ENCODE data around the gene COX15.
"Not testable (repeated sequence)": the region's sequence is repeated elsewhere in the genome, so short reads cannot be mapped to it uniquely, and the experiment has no call there.

The COX15 gene

DNA sequence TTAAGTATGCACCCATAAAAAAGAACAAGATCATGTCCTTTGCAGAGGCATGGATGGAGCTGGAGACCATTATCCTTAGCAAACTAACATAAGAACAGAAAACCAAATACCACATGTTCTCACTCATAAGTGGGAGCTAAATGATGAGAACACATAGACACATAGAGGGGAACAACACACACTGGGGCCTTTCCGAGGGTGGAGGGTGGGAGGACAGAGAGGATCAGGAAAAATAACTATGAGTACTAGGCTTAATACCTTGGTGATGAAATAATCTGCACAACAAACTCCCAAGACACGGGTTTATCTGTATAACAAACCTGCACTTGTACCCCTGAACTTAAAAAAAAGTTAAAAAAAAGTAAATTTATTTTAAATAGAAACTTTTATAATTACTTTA lies 14.2 kb upstream of the COX15 start:
- not testable (repeated sequence) for H4K5ac ChIP-seq (ENCODE audit: low read length); H3K79me1 ChIP-seq (ENCODE audit: low read length); H3K4ac ChIP-seq (ENCODE audit: low read depth, low read length); H2BK15ac ChIP-seq (replicated peaks; ENCODE audit: low read depth); H3K56ac ChIP-seq (ENCODE audit: low read length); H3K79me2 ChIP-seq (ENCODE audit: control insufficient read depth, insufficient read depth, low read length); H3K4me1 ChIP-seq (ENCODE audit: control insufficient read depth, low read depth, low read length); H2BK120ac ChIP-seq (ENCODE audit: low read depth, low read length); H3K36me3 ChIP-seq (ENCODE audit: control insufficient read depth, insufficient read depth, low read length); H2AK5ac ChIP-seq (ENCODE audit: low read length); H3K23ac ChIP-seq (ENCODE audit: low read length); H3K4me3 ChIP-seq (ENCODE audit: low read length); H3K27me3 ChIP-seq (ENCODE audit: insufficient read depth, low read length, poor library complexity); H4K8ac ChIP-seq (ENCODE audit: low read depth, low read length); DNase-seq; H3K18ac ChIP-seq (ENCODE audit: low read length); H3K4me2 ChIP-seq (ENCODE audit: low read length); H2BK5ac ChIP-seq (ENCODE audit: low read length); H3K9ac ChIP-seq (ENCODE audit: low read length); H3K27ac ChIP-seq (ENCODE audit: low read depth, low read length)
- no CpG with 5 or more reads among the region's 2 CpGs for WGBS (ENCODE audit: extremely low coverage, insufficient coverage, low lambda C conversion rate)

DNA sequence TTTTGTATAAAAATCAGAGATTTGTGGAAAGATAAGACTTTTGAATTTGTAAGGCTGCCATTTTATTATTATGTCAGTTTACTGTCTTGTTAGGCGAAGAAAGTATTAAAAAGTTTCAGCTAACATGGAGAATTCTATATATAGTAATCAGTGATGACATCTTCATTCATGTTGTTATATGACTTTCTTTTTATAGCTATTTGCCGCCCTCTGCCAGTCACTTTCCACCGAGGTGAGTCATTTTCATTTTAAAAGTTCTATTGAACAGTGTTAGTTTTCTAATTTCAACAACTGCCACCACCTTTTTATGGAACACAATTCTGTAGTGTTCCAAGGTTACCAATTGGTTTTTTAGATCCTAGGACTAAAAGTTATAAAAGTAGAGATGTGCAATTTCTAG lies 11.9 kb upstream of the COX15 start:
- Histone ChIP-seq H3K4me1 (ENCODE audit: control insufficient read depth, low read depth, low read length) (no peaks in the 10 kb centered on the region), H3K27me3 (ENCODE audit: insufficient read depth, low read length, poor library complexity) (no peaks in the 10 kb centered on the region)

DNA sequence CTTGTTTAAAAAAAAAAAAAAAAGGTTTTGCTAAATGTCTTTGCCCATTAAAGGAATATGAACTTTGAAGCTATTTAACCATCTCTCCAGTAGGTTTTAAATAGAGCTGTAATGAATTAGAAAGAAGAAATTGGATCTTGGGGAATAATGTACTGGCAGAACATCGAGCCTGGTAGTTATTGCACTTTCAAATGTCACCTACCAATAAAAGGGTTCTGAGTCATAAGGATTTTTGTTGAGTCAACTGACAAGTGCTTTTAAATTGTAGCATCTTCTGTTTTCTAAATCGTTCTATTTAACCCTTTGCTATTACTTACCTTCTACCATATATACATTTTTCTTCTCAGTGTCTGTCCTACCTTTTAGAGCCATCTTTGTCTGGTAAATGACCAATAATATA lies 10.8 kb upstream of the COX15 start:
- no peak for DNase-seq
- H3K23ac ChIP-seq (ENCODE audit: low read length): no peak overlapping the region
- H3K56ac ChIP-seq (ENCODE audit: low read length): no peak overlapping the region
- H2AK5ac ChIP-seq (ENCODE audit: low read length): no peak overlapping the region
- no peaks in the 10 kb centered on the region for H3K4me1 ChIP-seq (ENCODE audit: control insufficient read depth, low read depth, low read length)
- no peak overlapping the region for H3K4me2 ChIP-seq (ENCODE audit: low read length)
- peaks cover 4% of the 10 kb centered on the region for H3K36me3 ChIP-seq (ENCODE audit: control insufficient read depth, insufficient read depth, low read length)
- no peak overlapping the region for H2BK15ac ChIP-seq (replicated peaks; ENCODE audit: low read depth)
- H2BK120ac ChIP-seq (ENCODE audit: low read depth, low read length): no peak overlapping the region
- H4K8ac ChIP-seq (ENCODE audit: low read depth, low read length): no peak overlapping the region
- H2BK5ac ChIP-seq (ENCODE audit: low read length): no peak overlapping the region
- H3K79me1 ChIP-seq (ENCODE audit: low read length): peaks cover 1% of the 10 kb centered on the region
- H3K27ac ChIP-seq (ENCODE audit: low read depth, low read length): no peak overlapping the region
- no peak overlapping the region for H3K4ac ChIP-seq (ENCODE audit: low read depth, low read length)
- no peak overlapping the region for H3K4me3 ChIP-seq (ENCODE audit: low read length)
- H4K5ac ChIP-seq (ENCODE audit: low read length): no peak overlapping the region
- no peaks in the 10 kb centered on the region for H3K79me2 ChIP-seq (ENCODE audit: control insufficient read depth, insufficient read depth, low read length)
- no CpG with 5 or more reads among the region's 2 CpGs for whole genome bisulfite sequencing (ENCODE audit: extremely low coverage, insufficient coverage, low lambda C conversion rate)
- no peaks in the 10 kb centered on the region for H3K27me3 ChIP-seq (ENCODE audit: insufficient read depth, low read length, poor library complexity)
- H3K9ac ChIP-seq (ENCODE audit: low read length): no peak overlapping the region
- H3K18ac ChIP-seq (ENCODE audit: low read length): no peak overlapping the region

More for the DNA sequence above, 11.9 kb upstream of the COX15 start:
- no peak overlapping the region for H3K56ac ChIP-seq (ENCODE audit: low read length)
- WGBS (ENCODE audit: extremely low coverage, insufficient coverage, low lambda C conversion rate): no CpG with 5 or more reads among the region's 3 CpGs
- no peak overlapping the region for H3K18ac ChIP-seq (ENCODE audit: low read length)
- H3K9ac ChIP-seq (ENCODE audit: low read length): no peak overlapping the region
- H3K4ac ChIP-seq (ENCODE audit: low read depth, low read length): no peak overlapping the region
- H3K79me2 ChIP-seq (ENCODE audit: control insufficient read depth, insufficient read depth, low read length): no peaks in the 10 kb centered on the region
- H3K23ac ChIP-seq (ENCODE audit: low read length): no peak overlapping the region
- no peak overlapping the region for H3K4me3 ChIP-seq (ENCODE audit: low read length)
- no peak for DNase-seq
- H2BK120ac ChIP-seq (ENCODE audit: low read depth, low read length): no peak overlapping the region
- no peak overlapping the region for H4K5ac ChIP-seq (ENCODE audit: low read length)
- no peak overlapping the region for H2BK5ac ChIP-seq (ENCODE audit: low read length)
- peaks cover 1% of the 10 kb centered on the region for H3K79me1 ChIP-seq (ENCODE audit: low read length)
- H2BK15ac ChIP-seq (replicated peaks; ENCODE audit: low read depth): no peak overlapping the region
- no peak overlapping the region for H3K27ac ChIP-seq (ENCODE audit: low read depth, low read length)
- no peak overlapping the region for H4K8ac ChIP-seq (ENCODE audit: low read depth, low read length)
- no peak overlapping the region for H3K4me2 ChIP-seq (ENCODE audit: low read length)
- H3K36me3 ChIP-seq (ENCODE audit: control insufficient read depth, insufficient read depth, low read length): peaks cover 4% of the 10 kb centered on the region
- no peak overlapping the region for H2AK5ac ChIP-seq (ENCODE audit: low read length)

DNA sequence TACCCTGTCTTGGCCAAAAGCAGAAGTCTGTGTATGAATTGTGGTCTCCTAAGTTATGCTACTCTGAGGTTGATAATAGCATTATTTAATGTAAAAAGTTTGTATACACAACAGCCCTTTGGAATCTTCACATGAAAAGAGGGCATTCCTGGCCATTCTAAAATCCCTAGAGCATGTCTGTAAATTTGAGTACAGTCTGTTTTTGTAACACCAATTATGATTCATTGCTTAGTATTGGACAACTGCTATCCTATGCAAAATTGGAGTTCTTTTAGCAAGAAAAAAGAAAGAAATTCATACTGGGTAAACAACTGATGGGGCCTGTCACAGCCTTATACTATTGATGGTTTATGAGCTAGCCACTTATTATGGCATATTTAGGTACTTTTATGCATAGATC lies 10.3 kb upstream of the COX15 start:
- no peak for DNase-seq
- H2AK5ac ChIP-seq (ENCODE audit: low read length): no peak overlapping the region
- no peak overlapping the region for H2BK5ac ChIP-seq (ENCODE audit: low read length)
- no peak overlapping the region for H3K4me2 ChIP-seq (ENCODE audit: low read length)
- no peak overlapping the region for H3K4ac ChIP-seq (ENCODE audit: low read depth, low read length)
- H3K27me3 ChIP-seq (ENCODE audit: insufficient read depth, low read length, poor library complexity): no peaks in the 10 kb centered on the region
- peaks cover 4% of the 10 kb centered on the region for H3K36me3 ChIP-seq (ENCODE audit: control insufficient read depth, insufficient read depth, low read length)
- H3K27ac ChIP-seq (ENCODE audit: low read depth, low read length): no peak overlapping the region
- peaks cover 1% of the 10 kb centered on the region for H3K79me1 ChIP-seq (ENCODE audit: low read length)
- H2BK120ac ChIP-seq (ENCODE audit: low read depth, low read length): no peak overlapping the region
- H3K4me3 ChIP-seq (ENCODE audit: low read length): no peak overlapping the region
- no peak overlapping the region for H3K18ac ChIP-seq (ENCODE audit: low read length)
- no peak overlapping the region for H3K23ac ChIP-seq (ENCODE audit: low read length)
- no peak overlapping the region for H3K9ac ChIP-seq (ENCODE audit: low read length)
- H3K79me2 ChIP-seq (ENCODE audit: control insufficient read depth, insufficient read depth, low read length): no peaks in the 10 kb centered on the region
- no peak overlapping the region for H2BK15ac ChIP-seq (replicated peaks; ENCODE audit: low read depth)
- H4K5ac ChIP-seq (ENCODE audit: low read length): no peak overlapping the region
- no peak overlapping the region for H4K8ac ChIP-seq (ENCODE audit: low read depth, low read length)
- H3K56ac ChIP-seq (ENCODE audit: low read length): no peak overlapping the region
- H3K4me1 ChIP-seq (ENCODE audit: control insufficient read depth, low read depth, low read length): no peaks in the 10 kb centered on the region

DNA sequence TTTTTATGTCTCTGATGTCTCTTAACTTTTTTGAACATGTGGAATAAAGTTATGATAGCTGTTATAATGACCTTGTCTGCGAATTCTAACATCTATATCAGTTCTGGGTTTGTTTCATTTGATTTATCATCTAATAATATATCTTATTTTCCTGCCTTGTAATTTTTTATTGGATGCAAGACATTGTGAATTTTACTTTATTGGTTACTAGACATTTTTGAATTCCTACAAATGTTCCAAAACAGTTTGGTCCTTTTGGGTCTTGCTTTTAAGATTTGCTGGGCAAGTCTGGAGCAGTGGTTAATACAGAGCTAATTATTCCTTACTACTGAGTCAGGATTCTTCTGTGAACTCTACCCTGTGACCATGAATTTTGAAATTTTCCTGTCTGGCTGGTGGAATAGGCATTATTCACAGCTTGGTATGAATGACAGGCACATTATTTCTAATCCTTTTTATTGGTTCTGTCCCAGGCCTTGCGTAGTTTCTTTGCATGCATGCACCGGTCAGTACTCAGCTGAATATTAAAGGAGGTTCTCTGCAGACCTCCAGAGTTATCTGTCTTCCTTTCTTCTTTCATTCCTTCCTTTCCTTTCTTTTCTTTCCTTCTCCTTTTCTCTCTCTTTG lies 9.1 kb upstream of the COX15 start:
- Histone ChIP-seq H3K18ac (ENCODE audit: low read length) (no peak overlapping the region), H3K79me1 (ENCODE audit: low read length) (peaks cover 1% of the 10 kb centered on the region), H3K4me1 (ENCODE audit: control insufficient read depth, low read depth, low read length) (no peaks in the 10 kb centered on the region), H4K8ac (ENCODE audit: low read depth, low read length) (no peak overlapping the region), H4K5ac (ENCODE audit: low read length) (no peak overlapping the region), H3K79me2 (ENCODE audit: control insufficient read depth, insufficient read depth, low read length) (no peaks in the 10 kb centered on the region), H3K36me3 (ENCODE audit: control insufficient read depth, insufficient read depth, low read length) (peaks cover 4% of the 10 kb centered on the region), H3K23ac (ENCODE audit: low read length) (no peak overlapping the region), H2BK5ac (ENCODE audit: low read length) (no peak overlapping the region), H3K4ac (ENCODE audit: low read depth, low read length) (no peak overlapping the region), H3K4me3 (ENCODE audit: low read length) (no peak overlapping the region), H3K9ac (ENCODE audit: low read length) (no peak overlapping the region), H3K56ac (ENCODE audit: low read length) (no peak overlapping the region), H2BK15ac (replicated peaks; ENCODE audit: low read depth) (no peak overlapping the region), H3K27ac (ENCODE audit: low read depth, low read length) (no peak overlapping the region), H2BK120ac (ENCODE audit: low read depth, low read length) (no peak overlapping the region), H3K4me2 (ENCODE audit: low read length) (no peak overlapping the region), H2AK5ac (ENCODE audit: low read length) (no peak overlapping the region), H3K27me3 (ENCODE audit: insufficient read depth, low read length, poor library complexity) (no peaks in the 10 kb centered on the region)
- no peak for DNase-seq
- WGBS (ENCODE audit: extremely low coverage, insufficient coverage, low lambda C conversion rate): no CpG with 5 or more reads among the region's 3 CpGs

DNA sequence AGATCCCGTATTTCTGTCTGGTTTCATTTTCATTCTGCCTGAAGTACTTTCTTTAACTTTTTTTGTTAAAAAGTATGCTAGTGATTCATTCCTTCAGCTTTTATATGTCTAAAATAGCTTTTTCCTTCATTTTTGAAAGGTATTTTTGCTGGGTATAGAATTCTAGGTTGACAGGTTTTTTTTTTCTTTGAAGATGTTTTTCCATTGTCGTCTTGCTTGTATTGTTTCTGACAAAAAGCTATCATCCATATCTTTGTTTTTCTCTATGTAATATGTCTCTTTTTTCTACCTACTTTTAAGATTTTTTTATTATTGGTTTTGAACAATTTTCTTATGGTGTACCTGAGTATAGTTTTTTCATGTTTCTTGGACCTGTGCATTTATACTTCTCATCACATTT lies 8.3 kb upstream of the COX15 start:
- no peaks in the 10 kb centered on the region for H3K27me3 ChIP-seq (ENCODE audit: insufficient read depth, low read length, poor library complexity)
- no peak overlapping the region for H3K4ac ChIP-seq (ENCODE audit: low read depth, low read length)
- no peak overlapping the region for H4K8ac ChIP-seq (ENCODE audit: low read depth, low read length)
- no peak overlapping the region for H3K27ac ChIP-seq (ENCODE audit: low read depth, low read length)
- H3K4me3 ChIP-seq (ENCODE audit: low read length): no peak overlapping the region
- no peak overlapping the region for H3K4me2 ChIP-seq (ENCODE audit: low read length)
- no peak overlapping the region for H2BK15ac ChIP-seq (replicated peaks; ENCODE audit: low read depth)
- no peak overlapping the region for H3K56ac ChIP-seq (ENCODE audit: low read length)
- H3K18ac ChIP-seq (ENCODE audit: low read length): no peak overlapping the region
- no peak overlapping the region for H3K9ac ChIP-seq (ENCODE audit: low read length)
- no peaks in the 10 kb centered on the region for H3K79me2 ChIP-seq (ENCODE audit: control insufficient read depth, insufficient read depth, low read length)
- no peak for DNase-seq
- peaks cover 4% of the 10 kb centered on the region for H3K36me3 ChIP-seq (ENCODE audit: control insufficient read depth, insufficient read depth, low read length)
- no peak overlapping the region for H4K5ac ChIP-seq (ENCODE audit: low read length)
- H2BK5ac ChIP-seq (ENCODE audit: low read length): no peak overlapping the region
- H3K23ac ChIP-seq (ENCODE audit: low read length): no peak overlapping the region
- WGBS (ENCODE audit: extremely low coverage, insufficient coverage, low lambda C conversion rate): no CpG with 5 or more reads among the region's 2 CpGs
- H2BK120ac ChIP-seq (ENCODE audit: low read depth, low read length): no peak overlapping the region
- no peaks in the 10 kb centered on the region for H3K4me1 ChIP-seq (ENCODE audit: control insufficient read depth, low read depth, low read length)
- H2AK5ac ChIP-seq (ENCODE audit: low read length): no peak overlapping the region
- peaks cover 1% of the 10 kb centered on the region for H3K79me1 ChIP-seq (ENCODE audit: low read length)
